COR-L47 (cell line): ENCODE measurements around the gene CA5A.
"Not testable (repeated sequence)": the region's sequence is repeated elsewhere in the genome, so short reads cannot be mapped to it uniquely, and the experiment has no call there.

Experiments
- DNase-seq: peaks from one replicate; lab custom pipeline; 2025; lab: John Stamatoyannopoulos, UW

The CA5A gene

GRCh38 chr16:87865902-87866555, 70.3 kb downstream of the CA5A start:
- DNase-seq, result not testable (repeated sequence)

DNA sequence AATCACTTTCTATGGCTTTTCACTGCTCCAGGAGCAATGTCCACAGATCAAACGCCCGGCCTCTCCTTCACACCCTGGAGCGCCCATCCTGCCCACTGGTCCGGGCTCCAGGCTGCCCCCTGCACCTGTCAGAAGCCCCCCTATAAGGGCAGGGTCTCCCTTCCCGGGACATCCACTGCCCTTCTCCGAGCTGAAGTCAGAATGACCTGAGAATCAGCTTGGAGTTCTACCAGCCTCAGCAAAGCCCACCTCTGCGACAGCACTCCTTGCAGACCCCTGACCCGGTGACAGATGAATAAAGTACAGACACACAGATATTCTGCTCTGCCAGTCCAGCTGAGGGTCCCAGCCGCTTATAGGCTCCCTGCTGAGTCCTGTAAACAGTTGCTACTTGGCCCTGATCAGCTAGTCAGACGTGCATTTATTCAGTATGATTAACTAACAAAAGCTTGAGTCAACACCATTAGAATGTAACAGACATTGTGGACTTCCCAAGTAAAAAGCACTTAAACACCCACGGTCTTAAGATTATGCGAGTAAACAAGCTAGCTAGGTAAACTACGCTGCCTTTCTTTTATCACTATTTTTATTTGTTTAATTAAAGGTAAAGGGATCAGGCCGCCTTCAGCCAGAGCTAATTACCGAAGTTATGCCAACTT, 71.9 kb downstream of the CA5A start:
- no peak for DNase-seq

- not testable (repeated sequence) for DNase-seq
These were observed 73.0 kb downstream of the CA5A start for GRCh38 chr16:87863327-87863635.

DNA sequence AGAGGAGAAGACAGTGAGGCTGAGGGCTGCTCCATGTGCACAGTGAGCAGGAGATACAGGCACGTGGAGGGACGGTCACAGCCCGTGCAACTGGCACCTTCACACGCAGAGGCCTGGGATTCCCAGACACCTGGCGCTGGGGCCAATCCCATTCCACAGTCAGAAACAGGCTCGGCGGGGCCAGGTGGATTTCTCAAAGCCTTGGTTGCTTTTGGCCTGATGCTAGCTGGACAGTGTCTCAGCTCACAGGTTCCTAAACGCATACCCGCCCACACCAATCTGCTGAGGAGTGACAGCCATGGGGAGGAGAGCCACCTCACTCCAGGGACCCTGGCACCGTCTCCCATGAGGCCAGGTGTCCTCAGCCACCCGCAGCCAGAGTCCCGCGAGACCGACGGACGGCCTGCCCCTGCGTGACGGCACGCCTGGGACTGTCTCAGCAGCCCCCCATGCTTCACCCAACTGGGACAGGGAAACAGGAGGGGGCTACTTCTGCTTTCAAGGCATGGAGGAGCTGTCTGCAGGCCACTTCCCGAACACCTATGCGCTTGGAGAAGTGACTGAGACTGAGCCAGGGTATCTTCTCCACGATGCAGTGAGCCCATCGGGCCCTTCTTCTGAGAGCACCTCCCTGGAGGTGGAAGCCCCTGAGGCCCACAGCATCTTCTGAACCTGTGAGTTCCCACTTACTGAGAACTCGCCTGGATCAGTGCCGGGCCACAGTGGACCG, 73.6 kb downstream of the CA5A start:
- DNase-seq, result not testable (repeated sequence)

GRCh38 chr16:87861300-87862099, 74.8 kb downstream of the CA5A start:
- not testable (repeated sequence) for DNase-seq

DNA sequence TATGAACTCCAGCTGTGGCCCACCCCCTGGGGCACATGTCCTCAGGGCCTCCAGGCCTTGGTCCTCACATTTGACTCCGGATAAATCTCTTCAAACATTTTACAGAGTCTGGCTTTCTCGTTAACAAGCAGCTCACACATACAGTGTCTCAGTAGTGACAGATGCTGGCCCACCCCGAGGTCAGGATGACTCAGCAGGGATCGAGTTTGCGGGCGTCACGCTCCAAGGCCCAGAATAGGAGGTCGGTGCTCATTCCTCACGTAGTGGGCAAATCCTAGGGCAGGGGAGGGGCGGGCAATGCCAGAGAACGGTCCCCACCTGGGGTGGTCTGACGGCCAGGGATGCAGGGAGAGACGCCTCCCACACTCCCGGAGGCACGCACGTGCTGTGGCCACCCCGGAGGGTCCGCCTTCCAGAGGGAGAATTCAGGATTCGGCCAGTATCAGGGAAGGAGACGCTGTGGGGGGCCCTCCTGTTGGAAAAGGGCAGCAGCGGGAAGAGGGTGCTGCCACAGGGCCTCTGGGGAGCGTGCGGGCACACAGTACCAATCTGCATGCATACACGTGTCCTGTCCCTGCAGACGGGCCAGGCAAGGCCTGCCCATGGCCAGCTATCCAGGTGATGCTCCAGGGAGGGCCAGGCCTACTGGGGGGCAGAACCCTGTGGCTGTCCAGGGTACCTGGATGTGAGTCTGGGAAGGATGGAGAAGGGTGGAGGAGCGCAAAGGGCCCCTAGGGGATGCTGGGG, 75.6 kb downstream of the CA5A start:
- no peak for DNase-seq

DNA sequence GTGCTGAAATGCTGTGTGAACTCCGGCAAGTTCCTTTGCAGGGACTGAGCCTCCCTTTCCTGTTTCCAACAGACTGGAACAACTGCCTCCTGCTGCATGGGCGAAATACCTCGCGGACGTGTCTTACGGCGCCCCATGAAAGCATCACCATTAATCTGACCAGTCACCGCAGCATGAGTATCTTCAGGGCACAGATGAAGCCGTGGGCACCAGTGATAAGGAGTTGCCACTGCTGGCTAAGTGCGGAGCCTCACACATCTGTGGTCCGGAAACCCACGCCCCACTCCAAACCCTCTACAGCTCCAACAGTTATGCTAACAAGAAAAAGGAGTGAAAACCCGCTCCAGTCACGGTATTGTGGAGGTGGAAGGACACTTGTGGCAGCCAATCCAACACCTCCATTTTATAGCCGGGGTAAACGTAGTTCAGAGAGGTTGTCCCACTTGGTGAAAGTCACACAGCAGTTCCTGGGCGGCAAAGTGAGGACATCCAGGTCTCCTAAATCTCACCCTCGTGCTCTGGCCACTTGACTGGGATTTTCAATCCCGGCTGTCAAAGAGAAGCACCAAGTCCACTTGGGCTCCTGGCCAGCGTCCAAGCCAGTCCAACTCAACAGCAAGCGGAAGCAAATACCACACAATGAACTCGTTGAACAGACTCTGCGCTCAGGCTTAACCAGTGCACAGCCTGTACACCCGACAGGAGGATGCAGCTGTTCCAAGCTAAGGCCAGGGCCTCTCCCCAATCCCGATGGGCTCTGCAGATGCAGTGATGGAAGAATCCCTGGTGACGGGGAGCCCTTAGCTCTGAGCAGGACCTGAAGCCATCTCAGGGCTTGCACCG, 78.0 kb downstream of the CA5A start:
- DNase-seq, result not testable (repeated sequence)

DNA sequence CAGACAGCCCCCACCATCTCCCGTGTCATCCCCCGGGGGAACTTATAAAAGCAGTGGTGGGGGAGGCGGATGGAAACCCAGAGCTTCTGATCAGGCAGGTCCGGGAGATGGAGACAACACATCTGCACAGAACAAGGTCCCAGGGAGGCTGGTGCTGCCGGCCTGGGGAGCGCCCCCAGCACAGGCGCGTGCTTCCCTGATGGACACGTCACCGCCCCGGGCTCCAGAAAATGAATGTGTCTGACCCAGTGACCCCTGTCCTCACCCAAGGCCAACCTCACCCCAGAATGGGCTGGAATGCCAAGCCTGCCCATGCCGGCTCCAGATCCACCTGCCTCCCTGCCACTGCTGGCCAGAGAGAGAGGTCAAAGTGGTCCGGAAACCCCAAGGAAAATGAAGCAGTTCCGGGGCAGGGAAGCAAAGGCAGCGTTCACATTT, 79.5 kb downstream of the CA5A start:
- no peak for DNase-seq

DNA sequence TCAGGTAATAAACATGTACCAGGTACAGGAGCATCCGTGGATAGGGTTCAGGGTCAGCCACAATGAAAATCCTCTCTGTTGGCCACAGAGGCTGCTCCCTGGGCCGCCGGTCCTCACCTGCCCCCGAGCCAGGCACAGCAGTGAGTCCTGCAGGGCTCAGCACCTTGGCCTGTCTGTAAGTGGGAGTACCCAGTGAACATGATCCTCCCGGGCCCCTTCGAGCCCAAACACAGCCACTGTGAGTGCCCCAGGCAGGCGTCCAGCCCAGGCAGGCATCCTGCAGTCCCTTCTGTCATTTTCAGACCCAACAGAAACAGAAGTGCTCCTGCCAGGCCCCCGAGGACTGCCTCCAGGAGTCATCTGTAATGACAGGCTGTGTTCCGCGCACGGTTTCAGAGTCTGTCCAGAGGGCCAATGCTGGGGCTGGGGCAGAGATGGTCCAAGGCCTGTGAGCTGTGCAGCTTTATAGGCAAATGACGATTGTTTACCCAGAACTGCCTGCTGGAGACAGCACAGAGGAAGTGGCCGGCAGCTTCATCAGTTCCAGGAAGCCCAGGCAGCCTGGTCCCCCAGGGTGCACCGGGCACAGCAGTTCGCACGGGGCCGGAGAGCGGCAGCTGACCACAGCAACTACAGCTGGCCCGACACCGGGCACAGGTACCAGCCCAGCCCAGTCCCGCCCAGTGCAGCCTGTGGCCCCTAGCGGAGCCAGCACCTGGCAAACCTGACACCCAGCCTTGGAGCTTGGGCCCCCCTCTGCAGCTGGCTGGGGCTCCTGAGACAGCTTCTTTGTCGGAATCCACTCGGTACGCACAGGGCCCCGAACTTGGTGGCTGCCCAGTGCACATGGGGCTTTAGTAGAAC, 80.2 kb downstream of the CA5A start:
- no peak for DNase-seq

DNA sequence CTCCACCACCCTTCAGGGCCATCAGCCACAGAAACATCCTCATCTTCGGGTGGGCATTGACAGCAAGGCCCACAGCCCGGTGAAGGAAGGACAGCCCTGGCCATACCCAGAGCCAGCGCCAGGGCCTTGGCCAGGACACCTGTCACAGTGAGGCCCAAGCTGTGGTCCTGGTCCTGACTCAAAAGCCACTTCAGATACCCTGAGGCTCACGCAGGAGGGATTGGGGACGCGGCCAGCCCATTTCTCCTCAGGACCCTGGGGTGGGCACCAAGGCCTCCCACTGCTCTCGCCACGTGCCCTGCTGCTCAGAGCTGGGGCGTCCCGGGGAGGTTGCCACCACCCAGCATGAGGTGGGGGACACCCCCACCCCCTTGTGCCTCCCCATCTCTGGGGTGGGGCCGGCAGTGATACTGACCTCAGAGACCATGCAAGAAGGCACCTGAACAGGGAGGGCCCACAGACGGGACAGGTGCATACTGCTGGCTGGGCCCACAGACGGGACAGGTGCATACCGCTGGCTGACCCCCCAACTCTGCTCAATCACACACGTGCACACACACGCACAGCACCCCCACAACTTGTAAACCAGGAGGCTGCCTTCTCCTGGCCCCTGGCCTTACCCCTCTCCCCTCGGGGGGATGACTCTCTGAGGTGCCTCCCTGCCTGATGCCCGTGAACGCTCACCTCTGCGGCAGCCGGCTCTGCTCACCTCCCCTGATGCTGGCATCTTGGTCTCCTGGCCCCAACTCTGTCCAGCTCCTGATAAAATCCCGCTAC, 81.2 kb downstream of the CA5A start:
- no peak for DNase-seq

GRCh38 chr16:87854053-87854906, 82.0 kb downstream of the CA5A start:
- no peak for DNase-seq

DNA sequence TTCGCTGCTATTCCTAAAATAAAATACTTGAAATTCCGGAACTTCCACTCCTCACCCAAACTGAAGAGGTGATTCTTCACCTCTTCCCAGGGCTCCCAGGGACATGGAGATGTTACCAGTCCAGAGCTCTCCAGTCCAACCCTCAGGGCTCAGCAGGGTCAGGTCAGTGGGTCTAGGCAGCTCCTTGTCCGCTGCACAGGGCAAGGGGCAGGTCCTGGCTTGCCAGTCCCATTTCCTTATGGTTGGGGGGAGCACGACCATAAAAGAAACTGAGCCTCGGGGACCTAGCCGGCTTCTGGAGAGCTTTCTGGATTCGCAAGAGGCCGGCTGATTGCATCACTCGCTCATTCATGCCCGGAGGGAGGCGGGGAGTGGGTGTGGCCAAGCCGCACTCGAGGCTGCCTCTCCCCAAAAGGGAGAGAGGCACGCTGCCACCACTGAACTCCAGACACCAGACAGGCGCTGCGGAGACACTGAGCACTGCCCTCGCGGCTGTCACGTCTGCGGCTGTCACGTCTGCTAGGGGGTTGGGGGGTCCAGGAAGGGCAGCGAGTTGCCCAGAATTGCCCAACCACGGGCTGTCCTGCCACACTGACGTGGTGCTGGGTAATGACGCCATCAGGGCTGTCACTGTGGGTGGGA, 82.8 kb downstream of the CA5A start:
- peak; percentile 75 for DNase-seq

DNA sequence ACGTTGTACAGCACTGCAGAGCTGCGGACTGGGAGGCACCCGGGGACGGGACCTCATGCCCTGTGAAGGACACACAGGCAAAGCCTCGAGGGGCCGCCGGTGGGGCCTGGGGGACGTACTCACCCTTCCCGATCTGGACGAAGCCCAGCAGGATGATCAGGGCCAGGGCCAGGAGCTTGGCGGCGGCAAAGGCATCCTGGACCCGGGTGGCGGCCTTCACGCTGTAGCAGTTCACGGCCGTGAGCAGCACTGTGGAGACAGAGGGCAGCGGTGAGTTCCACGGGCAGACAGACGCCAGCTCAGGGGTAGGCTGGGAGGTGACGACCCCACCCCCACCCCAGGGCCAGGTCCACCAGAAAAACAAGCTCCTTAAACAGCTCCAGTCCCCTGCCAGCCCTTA, 84.7 kb downstream of the CA5A start:
- DNase-seq, result no peak

DNA sequence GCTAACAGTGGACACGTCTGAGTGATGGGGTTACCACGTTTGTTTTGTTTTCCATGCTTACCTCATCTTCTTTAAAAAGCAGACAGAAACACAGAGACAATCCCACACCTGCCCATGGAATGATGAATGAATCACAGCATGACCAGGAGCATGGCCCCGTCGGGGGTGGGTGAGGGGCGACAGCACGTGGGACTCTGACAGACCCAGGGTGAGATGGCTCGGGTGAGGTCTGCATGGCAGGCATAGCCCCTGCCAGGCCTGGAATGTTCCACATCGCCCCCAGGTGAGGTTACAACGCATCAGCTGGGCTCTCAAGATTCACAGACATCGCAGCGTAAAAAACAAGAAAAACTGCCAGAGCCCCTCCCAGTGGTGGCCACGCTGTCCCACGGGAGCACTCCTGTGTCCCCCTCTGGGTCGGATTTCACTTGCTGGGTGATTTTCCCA, 85.2 kb downstream of the CA5A start:
- no peak for DNase-seq

DNA sequence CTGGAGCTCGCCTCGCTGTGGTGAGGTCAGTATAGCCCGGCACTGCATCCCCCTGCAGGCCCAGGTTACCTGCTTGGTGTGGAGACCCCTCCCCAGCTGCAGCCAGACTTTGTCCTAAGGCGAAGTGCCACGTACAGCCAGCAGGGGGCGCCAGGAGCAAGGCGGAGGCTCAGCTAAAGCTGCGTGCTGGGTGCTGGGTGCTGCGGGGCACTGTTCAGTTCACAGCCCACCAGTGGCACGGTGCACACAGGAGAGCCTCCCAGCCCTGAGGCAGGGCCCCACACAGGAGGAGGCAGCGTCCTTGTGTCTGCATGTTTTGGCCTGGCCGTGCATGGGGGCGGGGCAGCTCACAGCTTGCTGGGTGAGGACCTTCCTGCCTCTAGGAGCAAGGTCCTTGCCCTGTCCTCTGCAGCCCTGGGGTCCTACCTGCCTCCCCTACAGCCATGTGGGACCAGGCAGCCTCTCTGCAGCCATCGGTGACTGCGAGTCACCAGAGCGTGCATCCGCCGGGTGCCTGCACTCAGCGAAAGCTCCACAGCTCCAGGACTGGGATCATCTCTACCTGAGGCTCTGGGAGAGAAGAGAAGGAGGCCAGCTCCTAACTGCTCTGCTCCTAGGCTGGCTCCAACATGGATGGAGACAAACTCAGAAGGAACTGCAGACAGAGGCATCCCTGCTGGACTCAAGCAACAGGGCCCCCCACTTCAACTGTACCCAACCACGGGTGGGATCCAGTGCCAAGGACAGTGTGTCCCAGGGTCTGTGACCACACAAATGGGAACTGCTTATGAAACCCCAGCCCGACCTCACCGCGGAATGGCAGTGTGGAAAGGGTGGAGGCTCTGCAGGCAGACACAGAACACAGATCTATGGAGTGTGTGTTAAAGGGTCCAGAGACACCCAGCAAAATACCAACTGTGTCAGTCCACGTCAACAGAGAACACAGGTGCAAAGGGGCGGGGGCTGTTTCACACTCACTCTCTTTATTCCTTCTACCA, 86.0 kb downstream of the CA5A start:
- peak; percentile 42 for DNase-seq

DNA sequence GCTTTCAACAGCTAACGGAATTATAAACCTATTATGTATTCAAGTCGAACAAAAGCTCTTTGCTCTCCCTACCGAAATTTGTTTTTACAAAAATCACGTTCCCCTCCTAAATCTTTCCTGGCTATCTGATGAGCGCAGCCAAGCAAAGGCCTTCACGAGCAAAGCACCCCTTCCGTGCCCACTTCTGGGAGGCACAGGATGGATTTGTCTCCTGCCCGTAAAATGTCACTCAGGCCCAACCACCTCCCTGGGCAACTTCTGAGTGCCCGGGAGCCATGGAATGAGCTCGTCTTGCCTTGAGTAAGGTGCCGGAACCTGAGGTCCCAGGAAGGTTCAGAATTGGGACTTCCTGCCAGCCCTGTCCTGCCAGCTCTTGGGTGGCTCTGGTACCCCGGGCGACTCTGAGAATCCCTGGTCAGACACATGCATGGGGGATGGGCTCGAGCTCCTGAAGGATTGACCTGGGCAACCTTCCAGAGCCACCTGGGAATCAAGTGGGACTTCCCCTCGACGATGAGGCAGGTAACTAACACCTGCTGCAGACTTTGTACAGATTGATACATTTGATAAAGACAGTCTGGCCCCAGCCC, 86.8 kb downstream of the CA5A start:
- no peak for DNase-seq
